DND-41 (cell line): ENCODE results near the gene CFAP45.

Experiments
- ATAC-seq: fragments of 200-7000 bp; cut with Tn5 transposase; 3 replicates; pipeline ENCODE4 v1.9.1; 2021; ENCODE audit warnings: low read depth; ENCODE audit not compliant: insufficient read depth
- DNase-seq: peaks from one replicate; pipeline ENCODE4 v3.0.0-alpha.2; 2020
- H2AFZ ChIP-seq: 2 replicates; pipeline ENCODE4 v1.6.0; 2012; ENCODE audit warnings: low read depth, low read length
- H3K27ac ChIP-seq: 2 replicates; pipeline ENCODE4 v1.5.1; 2012; ENCODE audit warnings: low read length, inconsistent platforms
- H3K27me3 ChIP-seq: fragments of 200-600 bp; sonication (generic); 2 replicates; pipeline ENCODE4 v1.6.0; 2012; ENCODE audit warnings: low read length, mild to moderate bottlenecking, inconsistent platforms; ENCODE audit not compliant: insufficient read depth, poor library complexity
- H3K36me3 ChIP-seq: 2 replicates; pipeline ENCODE4 v1.5.1; 2012; ENCODE audit warnings: low read length, inconsistent platforms; ENCODE audit not compliant: insufficient read depth
- H3K4me1 ChIP-seq: 2 replicates; pipeline ENCODE4 v1.5.1; 2012; ENCODE audit warnings: mild to moderate bottlenecking, low read length; ENCODE audit not compliant: insufficient read depth
- H3K4me2 ChIP-seq: 2 replicates; pipeline ENCODE4 v1.6.0; 2012; ENCODE audit warnings: mild to moderate bottlenecking, moderate library complexity, low read length, inconsistent platforms; ENCODE audit not compliant: insufficient read depth
- H3K4me3 ChIP-seq, 2 experiments: fragments of 200-600 bp in 1 of 2; shearing (Covaris generic) in 1 of 2; 2 replicates each; pipeline ENCODE4 v1.5.1; 2012 to 2016; ENCODE audit warnings: inconsistent platforms in 2 of 2, low read length in 2 of 2, mild to moderate bottlenecking in 2 of 2, low read depth in 1 of 2, moderate library complexity in 1 of 2
- H3K79me2 ChIP-seq: 2 replicates; pipeline ENCODE4 v1.6.0; 2012; ENCODE audit warnings: low read length, inconsistent platforms; ENCODE audit not compliant: insufficient read depth
- H3K9ac ChIP-seq: 2 replicates; pipeline ENCODE4 v1.6.0; 2012; ENCODE audit warnings: low read depth, mild to moderate bottlenecking, inconsistent platforms, low read length, moderate library complexity
- H3K9me3 ChIP-seq: 2 replicates; pipeline ENCODE4 v1.5.1; 2012; ENCODE audit warnings: low read length, moderate library complexity, mild to moderate bottlenecking, inconsistent platforms; ENCODE audit not compliant: insufficient read depth, severe bottlenecking
- H4K20me1 ChIP-seq: 2 replicates; pipeline ENCODE4 v1.6.0; 2012; ENCODE audit warnings: low read length; ENCODE audit not compliant: insufficient read depth
- EZH2 ChIP-seq: IDR thresholded peaks from 3 replicates; pipeline ENCODE4 v1.6.1; 2012; ENCODE audit warnings: borderline replicate concordance, low read depth, mild to moderate bottlenecking, moderate library complexity, low read length, inconsistent platforms; ENCODE audit not compliant: severe bottlenecking
- TF ChIP-seq, protein P1 (sequence below): IDR thresholded peaks from 2 replicates; pipeline ENCODE4 v1.5.1; 2012; ENCODE audit warnings: borderline replicate concordance, low read length, moderate library complexity, mild to moderate bottlenecking; ENCODE audit not compliant: poor library complexity, severe bottlenecking; ENCODE audit errors: extremely low read depth

CFAP45 gene

DNA sequence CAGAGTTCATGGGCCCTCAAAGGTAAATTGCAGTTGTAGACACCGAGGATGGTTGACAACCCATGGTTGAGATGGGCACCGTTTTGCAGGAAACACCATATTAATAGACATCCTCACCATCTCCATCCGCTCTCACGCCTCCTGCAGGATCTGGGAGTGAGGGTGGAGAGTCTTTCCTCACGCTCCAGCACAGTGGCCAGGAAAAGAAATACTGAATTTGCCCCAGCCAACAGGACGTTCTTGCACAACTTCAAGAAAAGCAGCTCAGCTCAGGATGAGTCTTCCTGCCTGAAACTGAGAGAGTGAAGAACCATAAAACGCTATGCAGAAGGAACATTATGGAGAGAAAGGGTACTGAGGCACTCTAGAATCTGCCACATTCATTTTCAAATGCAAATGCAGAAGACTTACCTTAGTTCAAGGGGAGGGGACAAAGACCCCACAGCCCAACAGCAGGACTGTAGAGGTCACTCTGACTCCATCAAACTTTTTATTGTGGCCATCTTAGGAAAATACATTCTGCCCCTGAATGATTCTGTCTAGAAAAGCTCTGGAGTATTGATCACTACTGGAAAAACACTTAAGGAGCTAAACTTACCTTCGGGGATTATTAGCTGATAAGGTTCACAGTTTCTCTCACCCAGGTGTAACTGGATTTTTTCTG is 64.0 kb downstream of the CFAP45 start:
- ATAC-seq, result no peak
- no peaks in the 10 kb centered on the region for H3K9me3 ChIP-seq
- no peak overlapping the region for H3K4me3 ChIP-seq
- H3K27ac ChIP-seq, result no peak overlapping the region
- no peak for DNase-seq
- no peaks in the 10 kb centered on the region for H3K27me3 ChIP-seq
- H3K36me3 ChIP-seq, result no peaks in the 10 kb centered on the region
- no peaks in the 10 kb centered on the region for H4K20me1 ChIP-seq
- no peak for TF ChIP-seq EZH2
- TF ChIP-seq, protein P1, sequence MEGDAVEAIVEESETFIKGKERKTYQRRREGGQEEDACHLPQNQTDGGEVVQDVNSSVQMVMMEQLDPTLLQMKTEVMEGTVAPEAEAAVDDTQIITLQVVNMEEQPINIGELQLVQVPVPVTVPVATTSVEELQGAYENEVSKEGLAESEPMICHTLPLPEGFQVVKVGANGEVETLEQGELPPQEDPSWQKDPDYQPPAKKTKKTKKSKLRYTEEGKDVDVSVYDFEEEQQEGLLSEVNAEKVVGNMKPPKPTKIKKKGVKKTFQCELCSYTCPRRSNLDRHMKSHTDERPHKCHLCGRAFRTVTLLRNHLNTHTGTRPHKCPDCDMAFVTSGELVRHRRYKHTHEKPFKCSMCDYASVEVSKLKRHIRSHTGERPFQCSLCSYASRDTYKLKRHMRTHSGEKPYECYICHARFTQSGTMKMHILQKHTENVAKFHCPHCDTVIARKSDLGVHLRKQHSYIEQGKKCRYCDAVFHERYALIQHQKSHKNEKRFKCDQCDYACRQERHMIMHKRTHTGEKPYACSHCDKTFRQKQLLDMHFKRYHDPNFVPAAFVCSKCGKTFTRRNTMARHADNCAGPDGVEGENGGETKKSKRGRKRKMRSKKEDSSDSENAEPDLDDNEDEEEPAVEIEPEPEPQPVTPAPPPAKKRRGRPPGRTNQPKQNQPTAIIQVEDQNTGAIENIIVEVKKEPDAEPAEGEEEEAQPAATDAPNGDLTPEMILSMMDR, result peak; percentile 27
- H3K79me2 ChIP-seq, result no peaks in the 10 kb centered on the region
- no peak overlapping the region for H3K4me2 ChIP-seq
- H3K9ac ChIP-seq, result no peak overlapping the region
- H3K4me1 ChIP-seq, result no peaks in the 10 kb centered on the region
- H2AFZ ChIP-seq, result no peak overlapping the region

DNA sequence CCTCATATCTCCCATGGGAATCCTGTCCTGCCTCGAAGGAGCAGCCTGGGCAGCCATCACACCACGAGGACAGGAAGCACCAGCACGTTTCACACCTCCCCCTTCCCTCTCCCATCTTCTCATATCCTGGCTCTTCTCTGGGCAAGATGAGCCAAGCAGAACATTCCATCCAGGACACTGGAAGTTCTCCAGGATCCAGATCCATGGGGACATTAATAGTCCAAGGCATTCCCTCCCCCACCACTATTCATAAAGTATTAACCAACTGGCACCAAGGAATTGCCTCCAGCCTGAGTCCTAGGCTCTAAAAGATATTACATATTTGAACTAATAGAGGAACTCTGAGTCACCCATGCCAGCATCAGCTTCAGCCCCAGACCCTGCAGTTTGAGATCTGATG is 64.6 kb downstream of the CFAP45 start:
- H3K27me3 ChIP-seq, result no peaks in the 10 kb centered on the region
- no peaks in the 10 kb centered on the region for H3K9me3 ChIP-seq
- H3K79me2 ChIP-seq, result no peaks in the 10 kb centered on the region
- DNase-seq (no peak), ATAC-seq (no peak)
- no peak overlapping the region for H3K4me3 ChIP-seq
- H3K9ac ChIP-seq, result no peak overlapping the region
- TF ChIP-seq EZH2, result no peak
- TF ChIP-seq, protein P1, result no peak
- no peak overlapping the region for H2AFZ ChIP-seq
- H4K20me1 ChIP-seq, result no peaks in the 10 kb centered on the region
- no peaks in the 10 kb centered on the region for H3K36me3 ChIP-seq
- H3K4me2 ChIP-seq, result no peak overlapping the region
- H3K4me1 ChIP-seq, result no peaks in the 10 kb centered on the region
- H3K27ac ChIP-seq, result no peak overlapping the region

DNA sequence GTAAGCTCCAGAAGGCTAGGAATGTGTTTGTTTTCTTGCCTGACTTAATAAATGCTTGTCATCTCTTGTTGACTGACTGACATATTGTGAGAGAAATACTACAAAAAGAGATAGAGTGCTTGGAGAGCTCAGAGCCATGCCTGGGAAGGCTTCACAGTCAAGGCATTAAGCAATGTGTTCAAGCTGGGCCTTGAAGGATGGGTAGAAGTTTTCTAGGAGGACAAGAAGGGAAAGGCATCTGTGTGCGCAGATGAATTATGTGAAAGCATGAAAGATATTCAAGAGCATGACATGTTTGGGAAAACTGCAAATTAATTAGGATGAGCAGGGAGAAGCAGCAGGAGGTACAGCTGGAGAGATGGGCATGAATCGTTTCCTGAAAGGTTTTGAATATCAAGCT is 67.7 kb downstream of the CFAP45 start:
- no peaks in the 10 kb centered on the region for H3K79me2 ChIP-seq
- H2AFZ ChIP-seq, result no peak overlapping the region
- no peak overlapping the region for H3K27ac ChIP-seq
- no peak for DNase-seq
- H3K9me3 ChIP-seq, result no peaks in the 10 kb centered on the region
- H3K4me1 ChIP-seq, result no peaks in the 10 kb centered on the region
- ATAC-seq, result no peak
- no peak overlapping the region for H3K4me2 ChIP-seq
- no peaks in the 10 kb centered on the region for H3K36me3 ChIP-seq
- H4K20me1 ChIP-seq, result no peaks in the 10 kb centered on the region
- H3K27me3 ChIP-seq, result no peaks in the 10 kb centered on the region
- H3K9ac ChIP-seq, result no peak overlapping the region
- TF ChIP-seq, protein P1, result no peak
- TF ChIP-seq EZH2, result no peak
- no peak overlapping the region for H3K4me3 ChIP-seq
